WTC11 (cell line): ENCODE data around the gene TMEM108. TPM values are rescaled to one million over a fixed set of nuclear protein-coding genes. Genes with fewer than 3 reads are reported as not detected.

ENCODE experiments used
- ATAC-seq: fragments of 200-7000 bp; cut with Tn5 transposase; 2 replicates; pipeline ENCODE4 v1.10.0; 2021; ENCODE audit warnings: mild to moderate bottlenecking, moderate library complexity
- CTCF ChIA-PET: fragments of 300-600 bp; sonication (Branson Sonifier 250); formaldehyde crosslinking; loops from one replicate; lab custom pipeline; 2021; ENCODE audit warnings: antibody characterized with exemption; lab: Charles Lee
- POLR2A ChIA-PET: fragments of 350-600 bp; sonication (Branson Sonifier 250); formaldehyde crosslinking; loops from one replicate; lab custom pipeline; 2021; ENCODE audit warnings: antibody characterized with exemption; lab: Charles Lee
- DNase-seq: peaks from one replicate; pipeline ENCODE4 v3.0.0; 2021; ENCODE audit warnings: low spot score
- H3K27ac Mint-ChIP-seq: 2 replicates; pipeline ENCODE4 v1.8.0; 2021; ENCODE audit warnings: mixed read lengths
- H3K27me3 Mint-ChIP-seq: 2 replicates; pipeline ENCODE4 v1.8.0; 2021; ENCODE audit warnings: low read depth, mild to moderate bottlenecking, moderate library complexity, mixed read lengths
- H3K36me3 Mint-ChIP-seq: 2 replicates; pipeline ENCODE4 v1.8.0; 2021; ENCODE audit warnings: mixed read lengths
- H3K4me1 Mint-ChIP-seq: 2 replicates; pipeline ENCODE4 v1.8.0; 2022; ENCODE audit warnings: mixed read lengths
- H3K4me3 Mint-ChIP-seq: 2 replicates; pipeline ENCODE4 v1.8.0; 2021; ENCODE audit warnings: mild to moderate bottlenecking, moderate library complexity, mixed read lengths
- H3K9me3 Mint-ChIP-seq: 2 replicates; pipeline ENCODE4 v1.8.0; 2021; ENCODE audit warnings: mixed read lengths
- CBFB ChIP-seq: sonication (generic); formaldehyde crosslinking; IDR thresholded peaks from 2 replicates; pipeline ENCODE4 v1.8.1; 2022; ENCODE audit warnings: mild to moderate bottlenecking, low read depth, missing genetic modification reagents
- E2F4 ChIP-seq: sonication (generic); formaldehyde crosslinking; IDR thresholded peaks from 2 replicates; pipeline ENCODE4 v1.8.1; 2022; ENCODE audit warnings: low read depth, mild to moderate bottlenecking, moderate library complexity, missing genetic modification reagents, borderline replicate concordance
- FOXK1 ChIP-seq: sonication (generic); formaldehyde crosslinking; IDR thresholded peaks from 2 replicates; pipeline ENCODE4 v1.8.0; 2022; ENCODE audit warnings: mild to moderate bottlenecking, moderate library complexity, missing genetic modification reagents
- NR1H2 ChIP-seq: sonication (generic); formaldehyde crosslinking; IDR thresholded peaks from 2 replicates; pipeline ENCODE4 v1.9.0; 2021; ENCODE audit warnings: mild to moderate bottlenecking, moderate library complexity, missing genetic modification reagents
- NR2C2 ChIP-seq: sonication (generic); formaldehyde crosslinking; IDR thresholded peaks from 2 replicates; pipeline ENCODE4 v1.8.0; 2022; ENCODE audit warnings: mild to moderate bottlenecking, missing genetic modification reagents
- NR3C1 ChIP-seq: sonication (generic); formaldehyde crosslinking; conservative IDR thresholded peaks from 2 replicates; pipeline ENCODE4 v1.8.1; 2023; ENCODE audit warnings: low read depth, mild to moderate bottlenecking, missing genetic modification reagents
- RELA ChIP-seq: sonication (generic); formaldehyde crosslinking; IDR thresholded peaks from 2 replicates; pipeline ENCODE4 v1.8.1; 2022; ENCODE audit warnings: missing genetic modification reagents, mild to moderate bottlenecking, borderline replicate concordance
- TEAD1 ChIP-seq: sonication (generic); formaldehyde crosslinking; IDR thresholded peaks from 2 replicates; pipeline ENCODE4 v1.8.0; 2022; ENCODE audit warnings: mild to moderate bottlenecking, missing genetic modification reagents
- TEAD4 ChIP-seq: sonication (generic); formaldehyde crosslinking; IDR thresholded peaks from 2 replicates; pipeline ENCODE4 v1.8.0; 2022; ENCODE audit warnings: mild to moderate bottlenecking, missing genetic modification reagents
- USF1 ChIP-seq: sonication (generic); formaldehyde crosslinking; IDR thresholded peaks from 2 replicates; pipeline ENCODE4 v1.8.0; 2022; ENCODE audit warnings: mild to moderate bottlenecking, missing genetic modification reagents
- ZBTB21 ChIP-seq: sonication (generic); formaldehyde crosslinking; IDR thresholded peaks from 2 replicates; pipeline ENCODE4 v1.8.1; 2023; ENCODE audit warnings: mild to moderate bottlenecking, missing genetic modification reagents, borderline replicate concordance
- ZNF263 ChIP-seq: sonication (generic); formaldehyde crosslinking; IDR thresholded peaks from 2 replicates; pipeline ENCODE4 v1.8.1; 2022; ENCODE audit warnings: low read depth, mild to moderate bottlenecking, moderate library complexity, missing genetic modification reagents
- ZNF281 ChIP-seq: sonication (generic); formaldehyde crosslinking; IDR thresholded peaks from 2 replicates; pipeline ENCODE4 v1.8.0; 2023; ENCODE audit warnings: mild to moderate bottlenecking, missing genetic modification reagents
- ZNF423 ChIP-seq: fragments of 250-450 bp; sonication (Bioruptor Pico); IDR thresholded peaks from 2 replicates; pipeline ENCODE4 v2.1.2; 2022; ENCODE audit warnings: mild to moderate bottlenecking, moderate library complexity
- total RNA-seq: library from RNA; stranded (reverse); gene quantifications from 3 replicates; pipeline ENCODE4 v1.2.3, GENCODE V29; 2021

The TMEM108 gene
- total RNA-seq, 1 experiment from 2014 or later = 14.7 TPM

GRCh38 chr3:133268726-133269134, 230.5 kb downstream of the TMEM108 start:
- H3K9me3 Mint-ChIP-seq = 0 out of 2 replicates have a peak, but pooled peaks cover 6% of the 10 kb centered on the region
- DNase-seq (no peak), ATAC-seq (no peak)
- H3K36me3 Mint-ChIP-seq = no peaks in the 10 kb centered on the region
- H3K4me1 Mint-ChIP-seq = peaks cover 18% of the 10 kb centered on the region
- ChIA-PET CTCF (no interaction called here), POLR2A (no interaction called here)
- TF ChIP-seq NR1H2 (CRISPR knock-in tag) = no peak
- TF ChIP-seq FOXK1 = no peak
- no peak overlapping the region for H3K27ac Mint-ChIP-seq
- no peak overlapping the region for H3K4me3 Mint-ChIP-seq
- H3K27me3 Mint-ChIP-seq = no peaks in the 10 kb centered on the region

- DNase-seq = no peak
- Mint-ChIP-seq H3K27ac (no peak overlapping the region), H3K27me3 (no peaks in the 10 kb centered on the region), H3K4me1 (peaks cover 18% of the 10 kb centered on the region), H3K4me3 (no peak overlapping the region), H3K36me3 (no peaks in the 10 kb centered on the region), H3K9me3 (0 out of 2 replicates have a peak, but pooled peaks cover 6% of the 10 kb centered on the region)
- ChIA-PET CTCF (no interaction called here), POLR2A (no interaction called here)
- TF ChIP-seq TEAD1 (no peak), ZNF423 (CRISPR knock-in tag) (no peak), RELA (no peak), NR3C1 (CRISPR knock-in tag) (no peak)
- no peak for ATAC-seq
Observed at GRCh38 chr3:133269393-133269792, 231.2 kb downstream of the TMEM108 start.

GRCh38 chr3:133270631-133271030, 232.4 kb downstream of the TMEM108 start:
- Mint-ChIP-seq H3K27me3 (no peaks in the 10 kb centered on the region), H3K27ac (no peak overlapping the region), H3K9me3 (0 out of 2 replicates have a peak, but pooled peaks cover 6% of the 10 kb centered on the region), H3K4me1 (peaks cover 20% of the 10 kb centered on the region), H3K36me3 (no peaks in the 10 kb centered on the region), H3K4me3 (no peak overlapping the region)
- TF ChIP-seq USF1 (CRISPR knock-in tag) = no peak
- ATAC-seq = no peak
- DNase-seq = no peak
- ChIA-PET POLR2A (no interaction called here), CTCF (interaction anchor here (1.0 kb wide), 1 partner anchor 230 kb away, joined by 4 read pairs; no protein-coding TSS in a partner anchor)

- Mint-ChIP-seq H3K4me3 (no peak overlapping the region), H3K4me1 (peaks cover 23% of the 10 kb centered on the region), H3K27ac (no peak overlapping the region), H3K27me3 (no peaks in the 10 kb centered on the region), H3K9me3 (0 out of 2 replicates have a peak, but pooled peaks cover 6% of the 10 kb centered on the region), H3K36me3 (no peaks in the 10 kb centered on the region)
- TF ChIP-seq CBFB (CRISPR knock-in tag) = no peak
- no peak for TF ChIP-seq ZBTB21
- TF ChIP-seq NR2C2 (CRISPR knock-in tag) = no peak
- no peak for TF ChIP-seq TEAD4 (CRISPR knock-in tag)
- TF ChIP-seq ZNF281 = no peak
- no peak for TF ChIP-seq FOXK1
- CTCF ChIA-PET = interaction anchor here (0.5 kb wide), 1 partner anchor 13 kb away, joined by 3 read pairs; no protein-coding TSS in a partner anchor
- DNase-seq (no peak), ATAC-seq (no peak)
- POLR2A ChIA-PET = no interaction called here
Observed at GRCh38 chr3:133271042-133271441, 232.9 kb downstream of the TMEM108 start.

- ChIA-PET CTCF (interaction anchor here (0.5 to 1.6 kb wide), 2 partner anchors 14 to 230 kb away, joined by 3 to 5 read pairs; no protein-coding TSS in a partner anchor), POLR2A (no interaction called here)
- Mint-ChIP-seq H3K4me3 (no peak overlapping the region), H3K9me3 (0 out of 2 replicates have a peak, but pooled peaks cover 3% of the 10 kb centered on the region), H3K36me3 (no peaks in the 10 kb centered on the region), H3K27ac (no peak overlapping the region), H3K27me3 (no peaks in the 10 kb centered on the region), H3K4me1 (peaks cover 26% of the 10 kb centered on the region)
- no peak for DNase-seq
- TF ChIP-seq ZNF263 (CRISPR knock-in tag) (no peak), E2F4 (CRISPR knock-in tag) (no peak)
- peak; percentile 65 for ATAC-seq
Observed at GRCh38 chr3:133271539-133271938, 233.3 kb downstream of the TMEM108 start.
